H1 (cell line): Measurements from ENCODE around the gene ST14. TPM values are rescaled to one million over a fixed set of nuclear protein-coding genes. Genes with fewer than 3 reads are reported as not detected.

Source experiments
- CTCF ChIA-PET: fragments of 300-600 bp; sonication (Branson Sonifier 250); formaldehyde crosslinking; loops from one replicate; lab custom pipeline; 2021; ENCODE audit not compliant: partially characterized antibody; lab: Charles Lee
- POLR2A ChIA-PET: fragments of 300-600 bp; sonication (Branson Sonifier 250); formaldehyde crosslinking; loops from one replicate; lab custom pipeline; 2021; ENCODE audit warnings: inconsistent platforms; ENCODE audit not compliant: partially characterized antibody; lab: Charles Lee
- DNase-seq, 2 experiments: peaks; one replicate each; pipeline versions ENCODE4 v3.0.0 to v3.0.0-alpha.2; 2010 to 2022; ENCODE audit warnings: low spot score in 2 of 2, low read depth in 1 of 2, mixed read lengths in 1 of 2
- FAIRE-seq: peaks from 2 replicates; lab custom pipeline; 2011; peaks lifted over from hg19 to GRCh38; lab: Jason Lieb, UNC
- H2AFZ ChIP-seq: 2 replicates; pipeline ENCODE4 v1.8.1; 2012; ENCODE audit warnings: low read length, inconsistent platforms
- H2AK5ac ChIP-seq: 2 replicates; pipeline ENCODE4 v1.6.1; 2013; ENCODE audit warnings: low read depth, low read length
- H2BK120ac ChIP-seq: replicated peaks from 2 replicates; pipeline ENCODE3; 2013; ENCODE audit warnings: low read depth, low read length, inconsistent platforms
- H2BK12ac ChIP-seq: 2 replicates; pipeline ENCODE4 v1.6.1; 2013; ENCODE audit warnings: low read depth, low read length
- H2BK15ac ChIP-seq: 2 replicates; pipeline ENCODE4 v1.6.1; 2013; ENCODE audit warnings: low read length
- H2BK20ac ChIP-seq: 2 replicates; pipeline ENCODE4 v1.6.1; 2013; ENCODE audit warnings: low read length
- H2BK5ac ChIP-seq: 2 replicates; pipeline ENCODE4 v1.6.1; 2013; ENCODE audit warnings: low read depth, low read length
- H3K14ac ChIP-seq: 2 replicates; pipeline ENCODE4 v1.6.1; 2013; ENCODE audit warnings: inconsistent platforms; ENCODE audit not compliant: insufficient read length
- H3K18ac ChIP-seq: 2 replicates; pipeline ENCODE4 v1.6.1; 2013; ENCODE audit warnings: low read length; ENCODE audit errors: extremely low read depth
- H3K23ac ChIP-seq: 2 replicates; pipeline ENCODE4 v1.6.1; 2013; ENCODE audit warnings: inconsistent platforms; ENCODE audit not compliant: insufficient read length
- H3K23me2 ChIP-seq: 2 replicates; pipeline ENCODE4 v1.6.1; 2013; ENCODE audit warnings: low read depth, low read length
- H3K27ac ChIP-seq: 2 replicates; pipeline ENCODE4 v1.6.1; 2011; ENCODE audit warnings: low read depth, low read length, inconsistent platforms
- H3K27me3 ChIP-seq, 4 experiments: replicated peaks in 1 of 4; 1 replicate in 1 of 4; 2 replicates in 3 of 4; pipeline versions ENCODE4 v1.6.1 to v1.8.1; 2011 to 2013; ENCODE audit warnings: low read length in 3 of 4, mild to moderate bottlenecking in 3 of 4, inconsistent platforms in 2 of 4, mixed read lengths in 2 of 4, moderate library complexity in 1 of 4; ENCODE audit not compliant: control insufficient read depth in 3 of 4, insufficient read depth in 3 of 4; ENCODE audit errors: extremely low read depth in 1 of 4
- H3K36me3 ChIP-seq, 4 experiments: 2 replicates each; pipeline versions ENCODE4 v1.6.1 to v1.8.1; 2011 to 2013; ENCODE audit warnings: mild to moderate bottlenecking in 4 of 4, low read length in 3 of 4, moderate library complexity in 2 of 4, control low read depth in 1 of 4, inconsistent platforms in 1 of 4; ENCODE audit not compliant: insufficient read depth in 4 of 4, control insufficient read depth in 2 of 4
- H3K4ac ChIP-seq: replicated peaks from 2 replicates; pipeline ENCODE3; 2013; ENCODE audit warnings: low read length, low read depth, mixed read lengths, inconsistent platforms; ENCODE audit not compliant: insufficient read length
- H3K4me1 ChIP-seq, 4 experiments: replicated peaks in 1 of 4; 1 replicate in 1 of 4; 2 replicates in 3 of 4; pipeline versions ENCODE4 v1.6.1 to v1.8.1; 2011 to 2013; ENCODE audit warnings: low read length in 3 of 4, inconsistent platforms in 2 of 4, mixed read lengths in 1 of 4; ENCODE audit not compliant: insufficient read depth in 4 of 4, control insufficient read depth in 3 of 4
- H3K4me2 ChIP-seq, 2 experiments: 2 replicates each; pipeline versions ENCODE4 v1.6.1 to v1.8.1; 2011 to 2013; ENCODE audit warnings: low read depth in 2 of 2, low read length in 2 of 2, control low read depth in 1 of 2, inconsistent platforms in 1 of 2, mild to moderate bottlenecking in 1 of 2; ENCODE audit not compliant: insufficient read depth in 1 of 2
- H3K4me3 ChIP-seq, 4 experiments: fragments of 200-600, 300-600 bp in 1 of 4; sonication (generic), shearing (Covaris generic), sonication (Bioruptor Twin) in 1 of 4; 2 replicates each; pipeline versions ENCODE4 v1.5.1 to v1.8.1; 2011 to 2016; ENCODE audit warnings: low read length in 4 of 4, low read depth in 3 of 4, control low read depth in 2 of 4, inconsistent platforms in 2 of 4, mild to moderate bottlenecking in 2 of 4, mixed read lengths in 1 of 4, moderate library complexity in 1 of 4; ENCODE audit not compliant: insufficient read depth in 2 of 4; ENCODE audit errors: extremely low read depth in 1 of 4
- H3K56ac ChIP-seq: replicated peaks from 2 replicates; pipeline ENCODE3; 2013; ENCODE audit warnings: low read depth, mild to moderate bottlenecking, mixed read lengths, low read length, inconsistent platforms; ENCODE audit not compliant: insufficient read length
- H3K79me1 ChIP-seq: 2 replicates; pipeline ENCODE4 v1.6.1; 2013; ENCODE audit warnings: low read depth, low read length, control low read depth
- H3K79me2 ChIP-seq, 2 experiments: 2 replicates each; pipeline versions ENCODE4 v1.6.1 to v1.8.1; 2012 to 2013; ENCODE audit warnings: low read length in 2 of 2, mild to moderate bottlenecking in 2 of 2, inconsistent platforms in 1 of 2; ENCODE audit not compliant: insufficient read depth in 2 of 2, control insufficient read depth in 1 of 2
- H3K9ac ChIP-seq, 4 experiments: replicated peaks in 1 of 4; 1 replicate in 1 of 4; 2 replicates in 3 of 4; pipeline versions ENCODE4 v1.6.1 to v1.8.1; 2011 to 2013; ENCODE audit warnings: low read depth in 3 of 4, low read length in 3 of 4, control low read depth in 2 of 4, mild to moderate bottlenecking in 2 of 4, moderate library complexity in 2 of 4, inconsistent platforms in 1 of 4; ENCODE audit errors: extremely low read depth in 1 of 4
- H3K9me3 ChIP-seq, 2 experiments: 2 replicates each; pipeline versions ENCODE4 v1.6.1 to v1.8.1; 2012 to 2013; ENCODE audit warnings: mild to moderate bottlenecking in 2 of 2, moderate library complexity in 2 of 2, control low read depth in 1 of 2, inconsistent platforms in 1 of 2, low read depth in 1 of 2, low read length in 1 of 2, mixed read lengths in 1 of 2; ENCODE audit not compliant: insufficient read depth in 2 of 2
- H4K20me1 ChIP-seq, 2 experiments: replicated peaks in 1 of 2; 2 replicates each; pipeline versions ENCODE3 to v1.8.1; 2011 to 2013; ENCODE audit warnings: inconsistent platforms in 2 of 2, low read length in 2 of 2, mild to moderate bottlenecking in 1 of 2; ENCODE audit not compliant: insufficient read depth in 2 of 2, control insufficient read depth in 1 of 2
- H4K5ac ChIP-seq: 2 replicates; pipeline ENCODE4 v1.6.1; 2013; ENCODE audit warnings: low read length, low read depth, mixed read lengths, inconsistent platforms; ENCODE audit not compliant: insufficient read length
- H4K8ac ChIP-seq: 2 replicates; pipeline ENCODE4 v1.8.0; 2013; ENCODE audit warnings: mild to moderate bottlenecking, moderate library complexity, low read length, inconsistent platforms; ENCODE audit not compliant: insufficient read depth; ENCODE audit errors: extremely low read depth
- H4K91ac ChIP-seq: replicated peaks from 2 replicates; pipeline ENCODE3; 2013; ENCODE audit warnings: low read length, mixed read lengths, inconsistent platforms; ENCODE audit not compliant: insufficient read length
- BRCA1 ChIP-seq: IDR thresholded peaks from 2 replicates; pipeline ENCODE4 v1.6.1; 2012; ENCODE audit warnings: low read depth, low read length, improper control_type of control experiment
- whole genome bisulfite sequencing, 2 experiments: shearing (Covaris generic) in 1 of 2; methylation state at CpG; one replicate each; pipeline versions ENCODE4 v1.1.6 to v1.1.7; 2013 to 2015; ENCODE audit warnings: low lambda C conversion rate in 2 of 2, mixed read lengths in 2 of 2, inconsistent platforms in 1 of 2, low coverage in 1 of 2, missing lambda C conversion rate in 1 of 2; ENCODE audit not compliant: insufficient replicate concordance in 2 of 2, insufficient coverage in 1 of 2, insufficient read length in 1 of 2; ENCODE audit errors: extremely low coverage in 1 of 2, missing lambda C conversion rate in 1 of 2; 5-methylcytosine and 5-hydroxymethylcytosine counted together
- polyA plus RNA-seq, 7 experiments: library from polyadenylated mRNA; depleted of rRNA in 3 of 7; stranded (reverse) in 5 of 7; unstranded in 2 of 7; fragments of >200 nt in 5 of 7; fragments of 200-250 nt in 2 of 7; gene quantifications; 1 replicate in 5 of 7; 2 replicates in 1 of 7; 4 replicates in 1 of 7; pipeline versions ENCODE4 v1.2.1 to v1.2.3, GENCODE V29; 2011 to 2013; ENCODE audit warnings: missing spikeins in 2 of 7, mixed read lengths in 2 of 7
- total RNA-seq: library from RNA; stranded (reverse); fragmentation: NEBNext Ultra II Directional; extraction: Animal tissue kit (Norgen Biotek cat#: 25700); gene quantifications from 2 replicates; pipeline ENCODE4 v1.2.1, GENCODE V29; 2021
- TF ChIP-seq, protein P1 (sequence below): IDR thresholded peaks from 2 replicates; pipeline ENCODE4 v1.6.1; 2012; ENCODE audit warnings: inconsistent platforms

Gene ST14
- total and polyA plus RNA-seq, 2 of the 8 experiments (the other 6 are each of a cell fraction or from before 2014, with no cell fraction given) = 22.4 to 24.9 TPM

DNA sequence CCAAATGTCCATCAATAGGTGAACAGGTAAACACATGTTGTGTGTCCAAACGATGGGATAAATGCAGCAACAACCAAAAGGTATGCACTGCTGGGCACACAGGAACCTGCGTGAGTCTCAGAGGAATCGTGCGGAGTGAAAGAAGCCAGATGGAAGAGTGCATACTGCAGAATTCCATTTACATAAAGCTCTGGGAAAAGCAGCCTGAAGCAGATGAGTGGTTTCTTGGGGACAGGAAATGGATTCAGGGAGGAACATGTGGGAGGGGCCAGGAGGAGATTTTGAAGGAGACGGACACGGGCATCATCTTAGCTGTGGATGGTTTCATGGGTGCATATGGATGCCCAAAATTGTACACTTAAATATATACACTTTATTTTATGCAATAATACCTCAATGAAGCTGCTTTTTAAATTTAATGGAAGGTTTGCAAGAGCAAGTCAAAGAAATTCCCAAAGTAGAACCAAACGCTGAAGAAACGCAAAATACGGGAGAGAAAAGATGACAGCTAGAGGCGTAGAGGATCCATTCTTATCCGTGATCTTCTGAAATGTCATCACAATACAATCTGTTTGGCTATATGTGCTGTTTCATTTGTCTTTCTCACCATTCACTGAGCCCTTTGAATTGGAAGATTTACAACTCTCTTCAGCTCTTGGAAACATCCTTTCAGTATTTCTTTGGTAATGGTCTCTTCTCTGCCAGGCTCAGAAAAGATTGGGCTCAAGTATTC, 24.5 kb downstream of the ST14 start:
- no peak overlapping the region for H2BK15ac ChIP-seq
- no peak for TF ChIP-seq BRCA1
- TF ChIP-seq, protein P1, sequence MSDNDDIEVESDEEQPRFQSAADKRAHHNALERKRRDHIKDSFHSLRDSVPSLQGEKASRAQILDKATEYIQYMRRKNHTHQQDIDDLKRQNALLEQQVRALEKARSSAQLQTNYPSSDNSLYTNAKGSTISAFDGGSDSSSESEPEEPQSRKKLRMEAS = no peak
- TF ChIP-seq, all 59 proteins: peak for 0
- Histone ChIP-seq H4K5ac (no peak overlapping the region), H2AFZ (no peak overlapping the region), H3K14ac (no peak overlapping the region), H3K4me1 (no peaks in the 10 kb centered on the region; a peak in 1 of 7 replicates), H3K56ac (no peak overlapping the region), H2BK20ac (no peak overlapping the region), H2BK5ac (no peak overlapping the region), H3K23me2 (no peaks in the 10 kb centered on the region), H3K9me3 (no peaks in the 10 kb centered on the region), H2BK12ac (no peak overlapping the region), H3K4me2 (no peak overlapping the region), H2AK5ac (no peak overlapping the region), H3K27ac (no peak overlapping the region), H4K20me1 (peaks cover 0 to 5% of the 10 kb centered on the region in 2 experiments), H3K27me3 (no peaks in the 10 kb centered on the region; a peak in 1 of 7 replicates), H4K91ac (no peak overlapping the region), H3K18ac (no peak overlapping the region), H3K4ac (no peak overlapping the region), H3K36me3 (no peaks in the 10 kb centered on the region), H3K79me1 (peaks cover 4% of the 10 kb centered on the region; the same call in 1 of the 2 replicates), H3K23ac (no peak overlapping the region), H3K79me2 (no peaks in the 10 kb centered on the region), H3K9ac (no peak overlapping the region), H4K8ac (no peak overlapping the region), H2BK120ac (no peak overlapping the region), H3K4me3 (no peak overlapping the region)
- ChIA-PET CTCF (interaction anchor here (1.1 to 1.6 kb wide), 5 partner anchors 8 to 259 kb away, joined by 3 to 4 read pairs (median 3); no protein-coding TSS in a partner anchor), POLR2A (interaction anchor here (0.6 kb wide), 1 partner anchor 387 kb away, joined by 3 read pairs; no protein-coding TSS in a partner anchor)
- FAIRE-seq = no peak
- WGBS, 2 experiments = 96% methylated on average over 11 of the region's 11 CpGs; no CpG with 5 or more reads in 1 of the 2 experiments
- no peak for DNase-seq
